ENCODE results near the gene DCAF4.
"Not testable (repeated sequence)": the region's sequence is repeated elsewhere in the genome, so short reads cannot be mapped to it uniquely, and the experiment has no call there.

The DCAF4 gene

DNA sequence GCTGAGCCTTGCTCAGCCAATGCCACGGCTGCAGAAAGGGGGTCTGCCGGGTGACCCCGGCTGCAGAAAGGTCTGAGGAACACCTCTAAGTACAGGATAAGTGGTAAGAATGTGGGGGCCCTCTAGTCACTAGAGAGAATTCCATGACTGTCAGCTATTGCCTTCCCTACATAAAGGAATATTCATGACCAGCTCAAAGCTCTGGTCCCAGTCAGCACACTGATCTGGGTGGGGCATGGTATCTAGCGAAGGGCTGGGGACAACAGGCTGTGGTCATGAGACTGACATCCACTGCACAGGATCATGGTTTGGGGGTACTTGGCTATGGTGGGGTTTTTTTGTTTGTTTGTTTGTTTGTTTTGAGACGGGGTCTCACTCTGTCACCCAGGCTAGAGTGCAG lies 42.1 kb downstream of the DCAF4 start:
- no peak for DNase-seq (ENCODE audit: low spot score)

- DNase-seq (ENCODE audit: low spot score): no peak
Observed at GRCh38 chr14:72970058-72970630, 43.9 kb downstream of the DCAF4 start.

- DNase-seq (ENCODE audit: low spot score): no peak
Observed at GRCh38 chr14:72970824-72971434, 44.7 kb downstream of the DCAF4 start.

- no peak for DNase-seq (ENCODE audit: low spot score)
Observed at GRCh38 chr14:72974661-72975060, 48.4 kb downstream of the DCAF4 start.

DNA sequence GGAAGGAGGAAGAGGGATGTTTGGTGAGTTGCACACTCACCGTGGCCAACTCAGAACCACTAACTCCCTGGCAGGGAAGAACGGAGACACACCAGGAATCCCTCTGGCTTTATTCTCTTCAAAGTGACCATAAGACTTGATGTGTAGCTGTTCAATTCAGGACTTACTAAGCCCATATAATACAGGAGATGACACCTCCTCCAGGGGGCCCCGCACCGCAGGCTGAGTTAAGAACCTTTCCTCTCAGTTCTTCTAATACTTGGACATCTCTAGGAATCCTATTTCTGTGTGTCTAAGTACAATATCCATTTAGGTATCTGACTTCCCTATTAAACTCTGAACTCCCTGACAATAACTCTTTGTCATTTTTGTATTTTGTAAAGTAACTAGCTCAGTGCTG lies 49.5 kb downstream of the DCAF4 start:
- DNase-seq (ENCODE audit: low spot score): no peak

GRCh38 chr14:72978856-72979255 lies 52.6 kb downstream of the DCAF4 start:
- no peak for DNase-seq (ENCODE audit: low spot score)

- no peak for DNase-seq (ENCODE audit: low spot score)
Observed at GRCh38 chr14:72980863-72981262, 54.6 kb downstream of the DCAF4 start.

GRCh38 chr14:72982146-72982708 lies 56.0 kb downstream of the DCAF4 start:
- no peak for DNase-seq (ENCODE audit: low spot score)

- no peak for DNase-seq (ENCODE audit: low spot score)
Observed at GRCh38 chr14:72986214-72986613, 60.0 kb downstream of the DCAF4 start.

- no peak for DNase-seq (ENCODE audit: low spot score)
Observed at GRCh38 chr14:72986857-72987256, 60.6 kb downstream of the DCAF4 start.

GRCh38 chr14:72990171-72990570 lies 63.9 kb downstream of the DCAF4 start:
- no peak for DNase-seq (ENCODE audit: low spot score)

DNA sequence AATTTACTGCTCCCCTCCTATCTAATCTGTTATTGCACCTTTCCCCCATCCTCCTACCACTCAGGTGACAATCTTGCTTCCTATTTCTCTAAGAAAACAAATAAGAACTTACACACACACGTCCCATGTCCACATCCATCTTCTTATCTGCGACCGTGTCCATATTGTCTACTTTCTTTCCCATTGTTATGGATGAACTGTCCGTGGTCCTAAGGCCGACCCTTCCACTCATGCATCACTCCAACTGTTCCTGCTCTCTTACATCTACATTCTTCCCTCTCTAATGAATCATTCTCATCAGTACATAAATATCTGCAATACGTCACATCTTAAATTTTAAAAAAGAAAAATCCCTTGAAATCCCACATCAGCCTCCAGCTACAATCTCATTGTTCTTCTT lies 70.7 kb downstream of the DCAF4 start:
- DNase-seq (ENCODE audit: low spot score): no peak

DNA sequence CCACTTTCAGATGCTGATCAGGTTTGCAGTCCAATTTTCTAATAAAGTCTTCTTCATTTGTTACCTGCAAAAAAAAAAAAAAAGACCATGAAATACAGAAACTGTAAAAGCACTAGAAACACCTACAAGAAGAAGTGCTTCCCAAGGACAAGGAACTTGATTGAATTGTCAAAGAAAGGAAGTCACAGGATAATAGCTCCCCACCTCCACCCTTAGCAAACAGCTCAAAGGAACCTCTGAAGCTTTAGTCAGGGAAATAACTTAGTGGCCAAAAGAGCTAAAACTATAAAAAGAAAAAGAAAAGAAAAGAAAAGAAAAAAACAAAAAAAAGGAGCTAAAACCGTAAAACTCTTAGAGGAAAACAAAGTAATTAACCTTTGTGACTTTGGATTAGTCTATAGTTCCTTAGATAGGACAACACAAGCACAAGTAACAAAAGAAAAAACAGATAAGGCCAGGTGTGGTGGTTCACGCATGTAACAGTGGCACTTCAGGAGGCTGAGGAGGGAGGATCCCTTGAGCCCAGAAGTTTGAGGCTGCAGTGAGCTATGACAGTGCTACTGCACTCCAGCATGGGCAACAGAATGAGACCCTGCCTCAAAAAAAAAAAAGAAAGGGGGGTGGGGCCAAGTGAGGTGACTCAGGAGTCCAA lies 72.1 kb downstream of the DCAF4 start:
- no peak for DNase-seq (ENCODE audit: low spot score)

GRCh38 chr14:72999316-72999715 lies 73.1 kb downstream of the DCAF4 start:
- no peak for DNase-seq (ENCODE audit: low spot score)

- DNase-seq (ENCODE audit: low spot score): no peak
Observed at GRCh38 chr14:73000073-73000472, 73.8 kb downstream of the DCAF4 start.

GRCh38 chr14:73003681-73004080 lies 77.4 kb downstream of the DCAF4 start:
- no peak for DNase-seq (ENCODE audit: low spot score)

GRCh38 chr14:73004641-73005040 lies 78.4 kb downstream of the DCAF4 start:
- not testable (repeated sequence) for DNase-seq (ENCODE audit: low spot score)

GRCh38 chr14:73007835-73008234 lies 81.6 kb downstream of the DCAF4 start:
- no peak for DNase-seq (ENCODE audit: low spot score)

- no peak for DNase-seq (ENCODE audit: low spot score)
Observed at GRCh38 chr14:73008501-73008900, 82.2 kb downstream of the DCAF4 start.
